IMR-90 (cell line): Measurements from ENCODE around the gene FFAR2.

Source experiments
- BHLHE40 ChIP-seq: fragments of 150-350 bp; IDR thresholded peaks from 2 replicates; pipeline ENCODE4 v1.6.1; 2016; ENCODE audit warnings: mild to moderate bottlenecking, low read depth, low read length
- CEBPB ChIP-seq: IDR thresholded peaks from 2 replicates; pipeline ENCODE4 v1.6.1; 2012; ENCODE audit warnings: low read depth, low read length, improper control_type of control experiment
- CTCF ChIP-seq: conservative IDR thresholded peaks from 2 replicates; pipeline ENCODE4 v1.5.1; 2012; ENCODE audit warnings: mild to moderate bottlenecking, low read depth, low read length, improper control_type of control experiment
- MAFK ChIP-seq: IDR thresholded peaks from 2 replicates; pipeline ENCODE4 v1.6.1; 2012; ENCODE audit warnings: low read depth, low read length, improper control_type of control experiment
- MXI1 ChIP-seq: IDR thresholded peaks from 2 replicates; pipeline ENCODE4 v1.6.1; 2012; ENCODE audit warnings: low read depth, mild to moderate bottlenecking, low read length, moderate library complexity, borderline replicate concordance
- POLR2A ChIP-seq: IDR thresholded peaks from 2 replicates; pipeline ENCODE4 v1.6.1; 2012; ENCODE audit warnings: mild to moderate bottlenecking, low read depth, low read length
- RAD21 ChIP-seq: IDR thresholded peaks from 2 replicates; pipeline ENCODE4 v1.6.1; 2012; ENCODE audit warnings: low read length, improper control_type of control experiment
- RCOR1 ChIP-seq: IDR thresholded peaks from 2 replicates; pipeline ENCODE4 v1.6.1; 2012; ENCODE audit warnings: mild to moderate bottlenecking, low read length, improper control_type of control experiment; ENCODE audit not compliant: insufficient replicate concordance
- RFX5 ChIP-seq: IDR thresholded peaks from 2 replicates; pipeline ENCODE4 v1.8.0; 2012; ENCODE audit warnings: low read depth, mild to moderate bottlenecking, low read length, moderate library complexity
- SMC3 ChIP-seq: fragments of 150-350 bp; IDR thresholded peaks from 2 replicates; pipeline ENCODE4 v1.6.1; 2016; ENCODE audit warnings: low read depth, mild to moderate bottlenecking, antibody characterized with exemption, low read length, moderate library complexity

- TF ChIP-seq CTCF (no peak), SMC3 (no peak), CEBPB (no peak), POLR2A (no peak), RFX5 (no peak), RAD21 (no peak), MAFK (no peak), BHLHE40 (no peak), MXI1 (no peak), RCOR1 (no peak)
Observed at GRCh38 chr19:35457173-35457572, 9.1 kb downstream of the FFAR2 start.
